Measurements from ENCODE around the gene ESPN.
"Not testable (repeated sequence)": the region's sequence is repeated elsewhere in the genome, so short reads cannot be mapped to it uniquely, and the experiment has no call there.

GRCh38 chr1:6453895-6454855 is 29.6 kb downstream of the ESPN start:
- not testable (repeated sequence) for TF ChIP-seq CTCF, POLR2A (IDR thresholded peaks at IDR 0.05)

Data from esophagus squamous epithelium (tissue), 4 donors.